Tibial artery (tissue), 4 donors: ENCODE measurements around the gene GALNT13.

Experiments
- DNase-seq, 2 donors: peaks; one replicate each; pipeline ENCODE4 v3.0.0-alpha.2; 2019
- H3K27ac ChIP-seq, 2 donors: fragments of 200-600 bp; sonication (generic) in 1 of 2; 1 replicate in 1 of 2; 2 replicates in 1 of 2; pipeline ENCODE4 v1.5.1; 2018 to 2019; ENCODE audit warnings: mild to moderate bottlenecking in 1 of 2
- H3K27me3 ChIP-seq, 2 donors: fragments of 200-600 bp; sonication (generic) in 1 of 2; one replicate each; pipeline versions ENCODE4 v1.5.1 to v1.6.0; 2016 to 2019
- H3K36me3 ChIP-seq, 3 donors: fragments of 200-600 bp; sonication (generic) in 2 of 3; one replicate each; pipeline ENCODE4 v1.5.1; 2016 to 2019; ENCODE audit warnings: mild to moderate bottlenecking in 2 of 3
- H3K4me1 ChIP-seq, 4 donors: fragments of 200-600 bp; sonication (generic) in 2 of 4; 1 replicate in 3 of 4; 2 replicates in 1 of 4; pipeline ENCODE4 v1.5.1; 2016 to 2019
- H3K4me3 ChIP-seq, 2 donors: fragments of 200-600 bp; sonication (generic) in 1 of 2; 1 replicate in 1 of 2; 2 replicates in 1 of 2; pipeline ENCODE4 v1.5.1; 2018 to 2019; ENCODE audit warnings: mild to moderate bottlenecking in 2 of 2
- H3K9me3 ChIP-seq, 3 donors: fragments of 200-600 bp; sonication (generic) in 1 of 3; one replicate each; pipeline ENCODE4 v1.5.1; 2016 to 2019
- intact Hi-C: fragments of 100-400 bp; cut with DNase I; formaldehyde crosslinking; loops from one replicate; pipeline ENCODE4 v1.15.0; 2023; ENCODE audit warnings: low total_unique reads
- TF ChIP-seq, protein P1 (sequence below), 2 experiments: fragments of 200-600 bp in 1 of 2; fragments of 450-650 bp in 1 of 2; IDR thresholded peaks; one replicate each; pipeline ENCODE4 v1.5.1; 2017 to 2019; ENCODE audit warnings: antibody characterized with exemption in 2 of 2, mild to moderate bottlenecking in 1 of 2, moderate library complexity in 1 of 2

Gene GALNT13

DNA sequence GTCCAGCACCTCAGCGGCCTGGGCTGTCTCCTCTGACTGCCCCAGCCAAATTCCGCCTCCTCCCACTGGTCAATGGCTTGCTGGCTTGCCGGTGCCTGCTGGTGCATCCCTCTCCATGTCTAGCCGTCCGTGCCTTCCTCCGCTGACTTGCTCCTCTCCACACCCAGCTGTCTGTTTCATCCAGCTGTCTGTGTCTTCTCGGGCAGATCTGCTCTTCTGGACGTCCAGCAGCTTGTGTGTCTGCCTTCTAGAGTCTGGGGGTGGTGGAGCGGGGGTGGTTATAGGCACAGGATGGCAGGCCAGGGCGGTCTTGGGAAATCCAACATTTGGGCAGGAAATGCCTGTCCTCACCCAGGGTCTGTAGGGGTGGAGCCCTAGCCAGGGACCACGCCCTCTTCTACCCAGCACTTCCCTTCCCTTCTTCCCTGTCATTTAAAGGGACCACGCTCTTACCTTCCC, 369.2 kb downstream of the GALNT13 start:
- Histone ChIP-seq H3K27ac (no peak overlapping the region), H3K9me3 (no peaks in the 10 kb centered on the region), H3K4me1 (no peaks in the 10 kb centered on the region), H3K36me3 (no peaks in the 10 kb centered on the region), H3K4me3 (no peak overlapping the region), H3K27me3 (no peaks in the 10 kb centered on the region)
- DNase-seq: no peak
- intact Hi-C loops: no loop called here
- TF ChIP-seq, protein P1, sequence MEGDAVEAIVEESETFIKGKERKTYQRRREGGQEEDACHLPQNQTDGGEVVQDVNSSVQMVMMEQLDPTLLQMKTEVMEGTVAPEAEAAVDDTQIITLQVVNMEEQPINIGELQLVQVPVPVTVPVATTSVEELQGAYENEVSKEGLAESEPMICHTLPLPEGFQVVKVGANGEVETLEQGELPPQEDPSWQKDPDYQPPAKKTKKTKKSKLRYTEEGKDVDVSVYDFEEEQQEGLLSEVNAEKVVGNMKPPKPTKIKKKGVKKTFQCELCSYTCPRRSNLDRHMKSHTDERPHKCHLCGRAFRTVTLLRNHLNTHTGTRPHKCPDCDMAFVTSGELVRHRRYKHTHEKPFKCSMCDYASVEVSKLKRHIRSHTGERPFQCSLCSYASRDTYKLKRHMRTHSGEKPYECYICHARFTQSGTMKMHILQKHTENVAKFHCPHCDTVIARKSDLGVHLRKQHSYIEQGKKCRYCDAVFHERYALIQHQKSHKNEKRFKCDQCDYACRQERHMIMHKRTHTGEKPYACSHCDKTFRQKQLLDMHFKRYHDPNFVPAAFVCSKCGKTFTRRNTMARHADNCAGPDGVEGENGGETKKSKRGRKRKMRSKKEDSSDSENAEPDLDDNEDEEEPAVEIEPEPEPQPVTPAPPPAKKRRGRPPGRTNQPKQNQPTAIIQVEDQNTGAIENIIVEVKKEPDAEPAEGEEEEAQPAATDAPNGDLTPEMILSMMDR (IDR thresholded peaks at IDR 0.05): no peak

DNA sequence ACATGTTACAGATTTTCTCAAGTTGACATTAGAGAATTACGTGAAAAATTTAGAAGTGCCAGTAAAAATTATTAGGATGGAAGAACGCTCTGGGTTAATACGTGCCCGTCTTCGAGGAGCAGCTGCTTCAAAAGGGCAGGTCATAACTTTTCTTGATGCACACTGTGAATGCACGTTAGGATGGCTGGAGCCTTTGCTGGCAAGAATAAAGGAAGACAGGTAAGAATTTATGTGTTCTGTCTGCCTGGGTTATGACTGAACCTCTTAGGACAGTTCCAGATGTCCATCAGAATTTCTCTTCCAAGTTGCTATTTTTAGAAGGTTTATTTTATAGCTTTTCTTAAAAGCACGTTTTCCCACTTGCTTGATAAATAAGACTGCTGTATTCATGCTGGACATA, 371.0 kb downstream of the GALNT13 start:
- Histone ChIP-seq H3K4me3 (no peak overlapping the region), H3K27me3 (no peaks in the 10 kb centered on the region), H3K36me3 (no peaks in the 10 kb centered on the region), H3K27ac (no peak overlapping the region), H3K4me1 (no peaks in the 10 kb centered on the region), H3K9me3 (no peaks in the 10 kb centered on the region)
- intact Hi-C loops: no loop called here
- TF ChIP-seq, protein P1 (IDR thresholded peaks at IDR 0.05): no peak
- DNase-seq: no peak

DNA sequence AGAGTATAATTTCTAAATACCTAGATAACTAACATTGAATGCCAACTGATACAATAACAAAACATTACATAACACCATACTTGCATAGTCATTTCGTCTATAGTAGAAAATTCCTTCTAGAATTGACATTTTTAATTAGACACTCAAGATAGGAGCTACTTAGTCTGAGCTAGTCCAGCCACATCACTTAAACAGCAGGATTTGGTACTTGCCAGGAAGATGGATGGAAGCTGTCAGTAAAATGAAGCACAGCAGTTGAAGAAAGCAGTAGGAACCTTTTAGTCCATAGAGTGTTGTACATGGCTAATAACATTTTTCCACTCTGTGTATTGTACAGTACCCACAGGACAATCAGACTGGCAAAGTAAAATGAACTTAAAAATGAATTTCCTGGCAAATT, 372.0 kb downstream of the GALNT13 start:
- TF ChIP-seq, protein P1 (IDR thresholded peaks at IDR 0.05): no peak
- H3K9me3 ChIP-seq: no peaks in the 10 kb centered on the region
- DNase-seq: no peak
- intact Hi-C loops: no loop called here
- H3K27me3 ChIP-seq: no peaks in the 10 kb centered on the region
- no peaks in the 10 kb centered on the region for H3K36me3 ChIP-seq
- H3K4me1 ChIP-seq: no peaks in the 10 kb centered on the region
- H3K27ac ChIP-seq: no peak overlapping the region
- no peak overlapping the region for H3K4me3 ChIP-seq

DNA sequence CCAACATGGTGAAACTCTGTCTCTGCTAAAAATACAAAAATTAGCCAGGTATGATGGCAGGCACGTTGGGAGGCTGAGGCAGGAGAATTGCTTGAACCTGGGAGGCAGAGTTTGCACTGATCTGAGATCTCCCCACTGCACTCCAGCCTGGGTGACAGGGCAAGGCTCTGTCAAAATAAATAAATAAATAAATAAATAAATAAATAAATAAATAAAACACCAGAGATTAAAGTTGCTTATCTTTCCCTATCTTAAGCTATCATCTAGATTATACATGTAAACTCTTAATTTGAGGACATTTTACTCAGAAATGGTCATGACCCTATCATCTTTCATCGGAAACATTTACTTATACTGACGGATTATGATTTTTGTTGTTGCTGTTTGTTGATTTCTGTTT, 373.2 kb downstream of the GALNT13 start:
- no peaks in the 10 kb centered on the region for H3K36me3 ChIP-seq
- no peak overlapping the region for H3K27ac ChIP-seq
- TF ChIP-seq, protein P1 (IDR thresholded peaks at IDR 0.05): no peak
- no peak for DNase-seq
- no peaks in the 10 kb centered on the region for H3K9me3 ChIP-seq
- no peaks in the 10 kb centered on the region for H3K27me3 ChIP-seq
- H3K4me1 ChIP-seq: no peaks in the 10 kb centered on the region
- intact Hi-C loops: no loop called here
- H3K4me3 ChIP-seq: no peak overlapping the region

DNA sequence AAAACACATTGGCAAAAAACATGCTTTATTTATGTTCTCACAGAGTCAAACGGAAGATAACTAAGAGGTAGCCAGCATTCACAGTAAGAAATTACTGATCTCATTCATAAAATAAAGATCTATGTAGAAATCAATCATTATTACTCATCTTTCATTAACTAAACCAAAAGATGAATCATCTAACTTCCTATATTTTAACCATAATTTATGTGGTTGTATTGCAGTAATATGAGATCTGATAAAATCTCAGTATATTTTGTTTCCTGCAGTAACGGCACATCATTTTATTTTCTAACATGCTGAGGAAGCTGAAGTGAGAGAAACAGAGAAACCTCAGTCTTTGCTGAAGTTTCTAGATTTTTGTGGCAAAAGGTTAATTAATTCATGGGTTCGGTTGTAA, 375.8 kb downstream of the GALNT13 start:
- H3K27ac ChIP-seq: no peak overlapping the region
- no peaks in the 10 kb centered on the region for H3K27me3 ChIP-seq
- no peaks in the 10 kb centered on the region for H3K9me3 ChIP-seq
- H3K4me3 ChIP-seq: no peak overlapping the region
- H3K4me1 ChIP-seq: no peaks in the 10 kb centered on the region
- TF ChIP-seq, protein P1 (IDR thresholded peaks at IDR 0.05): no peak
- intact Hi-C loops: no loop called here
- no peak for DNase-seq
- no peaks in the 10 kb centered on the region for H3K36me3 ChIP-seq

DNA sequence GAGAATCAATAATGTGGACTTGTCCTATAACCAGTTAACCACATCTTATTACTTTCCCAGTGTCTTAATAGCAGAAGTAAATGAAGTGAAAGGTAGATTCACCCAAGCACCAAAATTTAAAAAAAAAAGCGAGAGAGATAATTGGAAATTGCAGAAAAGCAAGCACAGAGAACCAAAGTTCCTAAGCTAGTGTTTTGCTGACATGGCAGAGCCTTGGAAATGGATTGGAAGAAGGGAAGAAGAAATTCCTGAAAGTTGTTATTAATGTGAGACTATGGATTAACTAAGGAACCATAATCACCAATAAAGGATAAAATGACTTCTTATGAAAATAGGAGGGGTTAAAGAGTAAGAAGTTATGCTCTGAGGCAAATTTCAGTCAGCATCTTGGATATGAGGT, 384.4 kb downstream of the GALNT13 start:
- H3K4me3 ChIP-seq: no peak overlapping the region
- intact Hi-C loops: no loop called here
- no peaks in the 10 kb centered on the region for H3K4me1 ChIP-seq
- DNase-seq: no peak
- no peaks in the 10 kb centered on the region for H3K36me3 ChIP-seq
- H3K27ac ChIP-seq: no peak overlapping the region
- no peaks in the 10 kb centered on the region for H3K9me3 ChIP-seq
- TF ChIP-seq, protein P1 (IDR thresholded peaks at IDR 0.05): no peak
- H3K27me3 ChIP-seq: no peaks in the 10 kb centered on the region
